SK-MEL-5 (cell line): ENCODE results near the gene CST3. TPM values are rescaled to one million over a fixed set of nuclear protein-coding genes. Genes with fewer than 3 reads are reported as not detected.
"Not testable (repeated sequence)": the region's sequence is repeated elsewhere in the genome, so short reads cannot be mapped to it uniquely, and the experiment has no call there.

Experiments used
- DNase-seq: peaks from one replicate; pipeline ENCODE4 v3.0.0-alpha.2; 2016; ENCODE audit warnings: low read depth, low spot score
- in situ Hi-C: cut with HindIII; loops from 2 replicates; pipeline ENCODE4 v1.10.0; 2016; ENCODE audit warnings: low sequenced_read_pairs, high pct_unique_total_duplicates, low pct_unique_long_range_greater_than_20kb
- total RNA-seq: library from RNA; depleted of rRNA; stranded (reverse); fragments of >200 nt; shearing (Covaris generic); gene quantifications from 2 replicates; pipeline ENCODE4 v1.2.3, GENCODE V29; 2014

The CST3 gene
- total RNA-seq, 1 experiment from 2014 or later, result 300 TPM

DNA sequence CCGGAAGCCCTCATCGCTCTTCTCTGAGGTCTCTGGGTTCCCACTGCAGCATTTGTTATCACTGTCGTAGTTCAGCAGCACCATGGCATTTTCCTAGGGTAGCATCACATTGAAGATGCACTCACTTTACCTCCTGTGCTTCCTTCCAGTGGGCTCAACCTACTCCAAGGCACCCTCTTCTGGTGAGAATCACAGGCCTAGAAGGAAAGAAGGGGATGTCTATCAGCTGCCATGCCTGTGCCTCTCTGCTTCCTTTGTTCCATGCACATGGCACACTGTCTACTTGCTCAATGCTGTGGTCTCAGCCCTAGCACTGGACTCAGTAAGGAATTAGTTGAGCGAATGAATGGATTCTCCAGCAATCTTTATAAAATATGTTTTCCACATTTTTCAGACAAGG, 28.4 kb upstream of the CST3 start:
- in situ Hi-C loops, result no loop called here
- DNase-seq, result peak; percentile 57

DNA sequence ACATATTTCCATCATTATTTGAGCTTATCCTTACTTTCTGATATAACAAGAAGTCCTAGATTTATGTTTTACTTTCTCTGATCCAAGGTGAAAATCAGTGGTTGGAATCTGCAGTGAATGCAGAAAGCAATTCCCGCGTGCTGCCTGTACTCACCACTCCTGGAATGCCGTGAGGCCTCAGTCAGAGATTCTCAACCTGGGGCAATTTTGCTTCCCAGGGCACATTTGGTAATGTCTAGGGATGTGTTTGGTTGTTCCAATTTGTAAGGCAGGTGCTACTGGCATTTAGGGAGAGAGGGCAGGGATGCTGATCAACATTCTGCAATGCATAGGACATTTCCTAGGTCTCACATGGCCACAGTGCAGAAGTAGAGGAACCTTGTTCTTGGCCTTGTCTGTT, 27.2 kb upstream of the CST3 start:
- in situ Hi-C loops, result no loop called here
- no peak for DNase-seq

DNA sequence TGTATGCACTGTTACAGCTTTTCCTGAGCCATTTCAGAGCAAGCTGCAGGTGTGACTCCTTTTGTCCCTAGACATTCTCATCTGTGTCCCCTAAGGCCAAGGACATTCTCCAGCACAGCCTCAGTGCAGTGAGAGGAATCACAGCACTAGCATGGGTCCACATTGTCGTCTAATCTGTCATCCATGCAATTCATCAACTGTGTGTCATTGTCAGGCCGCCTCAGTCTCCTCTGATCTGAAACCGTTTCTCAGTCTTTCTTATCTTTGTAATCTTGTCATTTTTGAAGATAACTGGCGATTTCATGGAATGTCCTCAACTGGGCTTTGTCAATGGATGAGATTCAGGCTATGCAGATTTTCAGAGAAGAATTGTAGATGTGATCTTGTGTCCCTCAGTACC, 26.3 kb upstream of the CST3 start:
- DNase-seq, in situ Hi-C loops: not testable (repeated sequence)

DNA sequence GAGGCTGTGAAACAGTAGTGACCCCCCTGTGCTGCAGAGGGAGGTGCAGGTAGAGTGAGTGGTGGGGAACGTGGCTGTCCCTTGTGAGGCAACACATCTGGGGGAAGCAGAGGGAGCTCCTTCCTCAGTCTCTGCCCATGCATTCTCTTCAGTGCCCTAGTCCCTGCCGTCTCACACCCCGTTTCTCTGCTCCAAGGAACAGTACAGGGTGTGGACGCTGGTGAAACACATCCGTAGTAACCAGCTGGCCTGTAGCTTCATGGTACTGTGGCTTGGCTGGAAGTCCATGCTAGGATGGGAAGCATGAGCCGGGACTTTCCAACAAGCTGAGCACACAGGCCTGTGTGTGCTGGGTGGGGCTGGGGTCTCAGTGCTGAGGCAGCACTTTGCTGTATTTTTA, 25.4 kb upstream of the CST3 start:
- DNase-seq, result no peak
- in situ Hi-C loops, result no loop called here

DNA sequence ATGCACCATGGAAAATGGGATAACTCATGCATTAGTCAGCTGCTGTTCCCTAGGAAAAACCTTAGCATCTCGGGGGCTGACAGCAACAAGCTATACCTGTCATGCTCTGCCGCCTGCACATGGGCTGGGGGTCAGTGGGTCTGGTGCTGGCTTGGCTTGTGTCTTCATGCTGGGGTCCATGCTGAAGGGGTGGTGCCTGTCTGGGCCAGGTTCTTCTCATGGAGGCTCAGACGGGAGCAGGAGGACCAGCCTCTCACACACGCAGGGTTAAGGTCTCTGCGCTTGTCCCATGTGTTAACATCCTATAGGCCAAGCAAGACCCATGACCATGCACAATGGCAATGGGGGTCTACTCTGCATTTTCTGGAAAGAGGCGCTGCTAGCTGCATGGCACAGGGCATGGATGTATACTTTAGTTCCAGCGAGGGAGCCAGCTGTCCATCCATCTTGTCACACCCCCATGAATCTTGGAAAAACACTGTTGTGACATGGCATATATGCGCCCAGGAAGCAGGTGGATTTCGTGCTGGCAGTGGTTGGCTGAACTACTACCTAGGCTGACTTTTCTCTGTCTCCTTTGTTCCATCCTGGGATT, 24.6 kb upstream of the CST3 start:
- in situ Hi-C loops, result no loop called here
- DNase-seq, result no peak

DNA sequence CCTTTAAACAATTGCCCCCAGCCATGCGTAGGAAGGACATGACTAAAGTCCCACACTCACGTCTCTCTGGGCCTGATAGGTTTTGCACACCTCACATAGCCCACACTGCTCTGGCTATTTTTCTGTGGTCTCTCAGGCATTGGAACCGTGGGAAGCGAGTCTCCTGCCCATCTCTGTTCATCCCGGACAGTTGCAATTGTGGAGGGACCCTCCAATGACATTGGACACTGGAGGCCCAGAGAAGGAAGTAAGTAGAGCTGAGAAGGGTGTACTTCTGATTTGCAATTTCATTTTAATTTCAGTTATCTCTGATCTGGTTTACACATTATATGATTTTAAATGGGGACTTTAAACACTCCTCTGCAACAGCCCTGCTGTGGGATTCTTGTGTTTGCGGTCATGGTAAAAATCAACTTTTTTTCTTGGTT, 23.3 kb upstream of the CST3 start:
- in situ Hi-C loops, result no loop called here
- no peak for DNase-seq

DNA sequence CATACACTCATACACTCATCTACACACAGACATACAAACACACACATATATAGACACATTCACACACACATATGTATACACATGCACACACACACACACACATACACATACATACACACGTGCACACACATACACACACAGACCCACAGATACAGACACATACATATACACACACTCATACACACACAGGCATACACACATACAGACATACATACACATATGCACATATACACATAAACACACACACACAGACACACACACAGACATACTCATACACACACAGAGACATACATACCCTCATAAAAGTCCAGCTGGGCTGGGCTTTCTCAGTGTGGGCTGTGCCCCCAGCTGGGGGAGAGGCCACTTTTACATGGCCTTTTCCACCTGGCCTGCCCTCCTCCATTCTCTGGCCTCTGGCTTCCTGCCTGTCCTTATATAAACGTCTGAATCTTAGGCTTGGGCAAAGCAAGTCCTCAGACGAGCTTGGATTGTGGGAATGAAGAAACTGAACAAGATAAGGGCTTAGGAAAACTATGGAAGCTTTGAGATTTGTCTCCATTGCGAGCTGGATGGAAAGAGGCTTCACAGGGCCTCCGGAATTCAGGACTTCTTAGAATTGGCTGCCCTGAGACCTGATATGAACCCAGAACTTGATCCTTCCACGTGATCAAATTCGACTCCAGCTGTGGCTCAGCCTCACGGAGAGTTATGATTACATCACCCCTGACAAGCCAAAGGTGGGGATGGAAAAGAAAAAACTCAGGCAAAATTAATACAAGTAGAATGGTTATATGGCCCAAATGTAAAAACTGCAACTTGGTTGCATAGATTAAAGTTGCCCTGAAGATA, 22.5 kb upstream of the CST3 start:
- in situ Hi-C loops, result no loop called here
- DNase-seq, result no peak

DNA sequence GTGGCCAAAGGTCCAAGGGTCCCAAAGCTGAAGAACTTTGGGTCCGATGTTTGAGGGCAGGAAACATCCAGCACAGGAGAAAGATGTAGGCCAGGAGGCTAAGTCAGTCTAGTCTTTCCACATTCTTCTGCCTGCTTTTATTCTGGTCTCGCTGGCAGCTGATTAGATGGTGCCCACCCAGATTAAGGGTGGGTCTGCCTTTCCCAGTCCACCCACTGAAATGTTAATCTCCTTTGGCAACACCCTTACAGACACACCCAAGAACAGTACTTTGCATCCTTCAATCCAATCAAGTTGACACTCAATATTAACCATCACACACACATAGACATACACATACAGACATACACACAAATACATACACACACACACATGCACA, 21.8 kb upstream of the CST3 start:
- in situ Hi-C loops, DNase-seq: not testable (repeated sequence)

DNA sequence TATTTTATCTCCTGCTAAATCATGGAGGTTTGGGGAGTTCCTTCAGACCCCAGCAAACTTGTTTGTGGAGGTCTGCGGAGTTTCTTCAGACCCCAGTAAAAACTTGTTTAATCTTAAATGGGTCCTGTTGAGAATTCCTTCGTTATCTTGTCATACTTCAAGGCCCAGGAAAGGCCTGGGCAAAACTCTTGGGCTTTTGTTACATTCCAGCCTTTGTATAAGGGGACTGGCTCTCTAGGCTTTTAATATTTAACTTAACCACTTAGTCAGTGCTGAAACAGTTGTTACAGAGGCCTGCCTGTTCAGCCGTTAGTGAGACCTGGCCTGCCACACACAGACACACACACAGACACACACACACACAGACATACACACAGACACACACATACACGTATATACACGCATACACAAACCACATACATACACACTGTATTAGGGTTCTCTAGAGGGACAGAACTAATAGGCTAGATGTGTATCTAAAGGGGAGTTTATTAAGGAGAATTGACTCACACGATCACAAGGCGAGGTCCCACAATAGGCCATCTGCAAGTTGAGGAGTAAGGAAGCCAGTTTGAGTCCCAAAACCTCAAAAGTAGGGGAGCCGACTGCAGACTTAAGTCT, 21.3 kb upstream of the CST3 start:
- no peak for DNase-seq
- in situ Hi-C loops, result no loop called here

DNA sequence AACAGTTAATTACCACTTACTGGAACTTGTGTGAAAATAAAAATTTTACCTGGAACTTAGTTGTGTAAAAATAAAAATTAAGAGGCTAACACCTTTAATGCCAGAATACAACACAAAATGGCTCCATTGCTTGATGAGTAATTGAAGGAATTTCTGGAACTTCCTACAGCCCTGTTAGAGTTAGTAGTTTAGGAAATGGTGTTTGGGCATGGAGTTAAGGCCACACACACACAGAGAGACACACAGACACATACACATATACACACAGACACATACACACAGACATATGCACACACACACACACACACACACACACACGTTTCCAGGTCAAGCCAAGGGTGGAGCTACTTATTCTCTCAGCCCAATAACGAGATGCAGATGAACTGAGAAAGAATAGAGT, 20.6 kb upstream of the CST3 start:
- DNase-seq, result no peak
- in situ Hi-C loops, result no loop called here

DNA sequence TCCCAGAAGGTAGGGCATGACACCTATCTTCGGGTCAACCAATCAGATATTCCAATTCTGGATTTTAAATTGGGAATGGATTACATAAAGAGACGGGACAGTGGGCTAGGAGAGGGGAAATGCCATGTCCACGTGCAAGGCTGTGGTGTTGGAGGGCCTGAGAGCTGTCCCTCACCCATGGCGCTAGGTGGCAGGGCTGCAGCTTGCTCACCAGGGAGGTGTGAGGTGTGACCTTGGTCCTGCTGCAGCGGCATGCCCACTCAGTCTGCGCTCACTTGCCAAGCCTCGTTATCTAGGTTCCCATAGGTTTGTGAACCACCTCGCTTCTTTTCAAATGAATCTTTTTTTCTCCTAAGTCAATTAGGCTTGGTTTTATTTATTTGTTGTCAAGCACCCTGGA, 19.4 kb upstream of the CST3 start:
- in situ Hi-C loops, result no loop called here
- no peak for DNase-seq

DNA sequence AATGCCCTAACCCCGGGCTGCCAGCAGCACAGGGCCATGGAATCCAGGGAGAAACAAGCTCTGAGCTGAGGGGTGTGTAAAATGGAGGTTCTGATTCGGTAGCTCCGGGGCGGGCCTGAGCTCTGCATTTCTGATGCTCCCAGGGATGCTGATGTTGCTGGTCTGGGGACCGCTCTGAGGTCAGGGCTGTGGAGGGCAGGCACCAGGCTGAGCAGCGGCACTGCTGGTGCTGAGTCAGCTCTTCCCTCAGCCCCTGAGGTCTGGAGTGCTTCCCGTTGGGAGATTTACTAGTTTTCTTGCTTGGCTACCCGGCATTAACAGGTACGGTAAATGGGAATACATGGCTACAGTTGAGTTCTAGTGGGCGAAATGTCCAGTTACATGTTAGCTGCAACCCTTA, 18.6 kb upstream of the CST3 start:
- in situ Hi-C loops, result no loop called here
- no peak for DNase-seq

DNA sequence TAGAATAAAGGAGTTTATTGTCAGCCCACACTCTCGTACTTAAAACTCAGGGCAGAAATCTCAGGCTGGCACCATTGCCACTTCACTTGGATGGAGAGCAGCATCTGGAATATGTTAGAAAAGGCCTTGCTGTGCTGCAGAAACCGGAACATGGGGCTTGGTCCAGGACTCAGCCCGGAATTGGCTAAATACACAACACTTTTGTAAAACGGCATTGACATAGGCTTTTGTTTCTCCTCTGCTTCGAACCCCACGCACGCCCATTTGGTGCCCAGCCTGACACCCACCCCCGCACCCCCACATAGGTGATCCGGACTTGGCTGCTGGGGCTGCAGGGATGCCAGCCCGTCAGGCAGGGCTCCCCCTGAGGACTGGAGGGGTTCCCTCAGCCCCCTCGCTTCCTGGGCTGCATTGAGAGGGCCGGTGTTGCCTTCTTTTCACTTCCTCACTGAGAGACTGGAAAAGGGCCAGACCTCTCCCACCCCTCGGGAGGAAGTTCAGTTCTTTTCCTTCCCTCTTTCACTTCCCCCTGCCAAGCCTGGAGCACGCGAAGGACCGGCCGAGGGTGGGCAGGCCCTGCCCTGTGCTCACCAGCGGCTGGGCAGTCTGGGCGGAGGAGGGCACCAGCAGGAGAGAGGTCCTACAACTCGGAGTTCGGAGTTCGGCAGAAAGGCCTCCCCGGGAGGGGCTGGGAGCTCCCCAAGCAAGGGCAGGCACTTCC, 17.9 kb upstream of the CST3 start:
- no peak for DNase-seq
- in situ Hi-C loops, result no loop called here

DNA sequence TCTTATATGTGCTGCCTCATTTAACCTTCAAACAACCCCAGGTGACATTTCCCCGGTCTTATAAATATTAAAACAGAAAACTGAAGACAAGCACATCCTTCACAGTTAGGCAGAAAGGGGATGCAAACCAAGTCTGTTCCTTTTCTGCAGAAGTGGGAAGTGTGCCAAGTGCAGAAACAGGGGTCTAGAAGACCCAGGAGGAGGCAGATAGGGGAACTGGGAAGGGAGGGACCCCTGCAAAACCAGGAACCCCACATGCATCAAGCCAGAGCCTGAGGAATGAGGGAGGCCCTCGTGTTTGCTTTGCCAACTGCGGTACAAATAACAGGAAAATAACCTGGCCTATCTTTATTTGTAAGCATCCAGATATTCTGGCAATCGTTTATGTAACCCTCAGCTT, 17.0 kb upstream of the CST3 start:
- DNase-seq, result no peak
- in situ Hi-C loops, result no loop called here

DNA sequence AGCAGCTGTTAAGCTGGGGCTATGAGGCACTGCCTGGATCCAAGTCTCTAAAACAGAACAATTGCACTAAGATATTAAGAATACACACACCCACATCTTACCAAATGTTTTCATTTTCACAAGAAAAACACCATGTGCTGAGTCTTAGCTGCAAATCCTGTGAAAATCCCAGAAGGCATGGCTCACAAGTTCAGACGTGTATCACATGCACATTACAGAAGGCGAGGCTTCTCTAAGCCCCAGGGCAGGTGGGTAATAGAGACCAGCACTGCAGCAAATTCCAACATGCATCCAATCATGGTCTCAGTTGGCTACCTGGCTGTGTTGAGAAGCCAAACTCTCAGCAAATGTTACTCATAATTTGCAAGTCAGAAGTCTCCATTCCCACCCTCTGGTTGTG, 16.2 kb upstream of the CST3 start:
- in situ Hi-C loops, result no loop called here

DNA sequence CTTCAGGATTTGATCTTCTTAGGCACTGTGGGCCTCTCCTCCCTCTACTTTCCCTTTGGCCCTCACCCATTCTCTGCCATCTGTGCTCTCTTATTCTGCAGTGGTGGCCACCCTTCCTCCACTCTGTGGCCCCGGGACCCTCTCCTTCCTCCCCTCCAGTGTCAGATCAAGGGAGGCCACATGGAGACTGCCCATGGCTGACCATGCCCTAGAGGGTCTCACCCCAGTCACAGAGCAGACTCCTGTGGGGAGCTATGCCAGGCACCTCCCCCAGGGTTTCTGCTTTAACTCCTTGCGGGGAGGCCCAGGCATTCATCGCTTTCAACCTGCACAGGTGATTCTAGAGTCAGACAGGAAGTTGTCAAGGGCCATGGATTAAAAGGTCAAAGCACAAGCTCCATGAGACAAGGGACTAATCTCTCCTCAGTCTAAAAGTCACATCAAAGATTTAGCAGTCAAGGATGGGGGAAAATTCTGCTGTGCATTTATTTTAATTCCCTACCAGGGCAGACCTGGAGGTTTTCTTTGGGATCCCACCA, 15.7 kb upstream of the CST3 start:
- DNase-seq, result no peak
- in situ Hi-C loops, result no loop called here

More for the DNA sequence above, 16.2 kb upstream of the CST3 start:
- DNase-seq, result no peak

DNA sequence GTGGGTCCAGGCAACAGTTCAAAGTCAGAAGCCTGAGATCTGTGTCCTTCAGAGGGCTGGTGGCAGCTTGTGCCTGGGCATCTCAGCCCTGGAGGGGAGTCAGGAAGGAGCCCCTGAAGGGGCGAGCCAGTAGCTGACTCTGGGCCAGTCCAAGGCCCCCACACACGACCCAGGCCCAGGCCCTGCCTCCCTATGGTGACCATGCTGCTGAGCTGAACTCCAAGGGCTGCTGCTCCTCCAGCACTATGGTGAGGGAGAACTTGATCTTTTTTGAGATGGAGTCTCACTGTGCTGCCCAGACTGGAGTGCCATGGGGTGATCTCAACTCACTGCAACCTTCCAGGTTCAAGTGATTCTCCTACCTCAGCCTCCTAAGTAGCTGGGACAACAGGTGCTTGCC, 15.2 kb upstream of the CST3 start:
- no peak for DNase-seq
- in situ Hi-C loops, result no loop called here

DNA sequence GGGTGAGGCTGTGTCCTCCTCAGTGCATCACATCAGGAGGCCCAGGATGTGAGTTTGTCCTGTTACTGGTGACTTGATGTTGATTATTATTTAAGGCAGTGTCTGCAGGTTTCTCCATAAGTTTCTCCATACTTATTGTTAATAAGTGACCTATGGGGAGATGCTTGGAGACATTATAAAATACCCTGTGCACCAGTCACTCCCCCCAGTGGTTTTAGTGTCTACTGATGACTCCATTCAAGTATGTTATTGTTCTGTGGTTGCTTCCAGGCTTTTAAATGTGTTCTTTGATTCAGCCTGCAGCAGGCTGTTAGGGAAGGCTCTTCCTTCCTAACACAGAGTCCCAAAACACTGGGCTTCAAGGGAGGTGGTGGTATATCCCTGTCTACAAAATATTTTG, 14.6 kb upstream of the CST3 start:
- peak; percentile 33 for DNase-seq

More for the DNA sequence above, 14.6 kb upstream of the CST3 start:
- in situ Hi-C loops, result no loop called here
